ENCODE measurements around the gene CNTLN.

Gene CNTLN

DNA sequence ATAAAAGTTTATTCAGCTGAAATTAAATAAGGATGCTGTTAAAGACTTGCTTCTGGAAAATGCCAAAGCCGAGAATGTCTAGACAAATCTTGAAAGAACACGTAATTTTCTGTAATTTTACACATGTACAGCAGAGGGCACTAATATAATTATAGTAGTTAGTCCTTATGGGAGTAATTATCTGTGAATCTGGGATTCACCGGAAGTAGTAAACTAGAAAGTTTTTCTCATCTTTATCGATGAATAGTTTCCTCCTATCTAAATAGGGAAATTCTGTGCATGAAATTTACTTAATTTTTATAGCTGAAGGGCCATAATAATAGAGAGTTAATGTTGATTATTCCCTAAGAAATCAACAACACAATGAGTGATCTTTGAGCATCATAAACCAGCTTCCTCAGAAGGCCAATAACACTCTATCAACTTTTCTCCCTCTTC, 18.4 kb upstream of the CNTLN start:
- TF ChIP-seq TEAD4 (IDR thresholded peaks at IDR 0.05) (no peak), RAD21 (IDR thresholded peaks at IDR 0.05; ENCODE audit: low read depth) (peak; percentile 63)

DNA sequence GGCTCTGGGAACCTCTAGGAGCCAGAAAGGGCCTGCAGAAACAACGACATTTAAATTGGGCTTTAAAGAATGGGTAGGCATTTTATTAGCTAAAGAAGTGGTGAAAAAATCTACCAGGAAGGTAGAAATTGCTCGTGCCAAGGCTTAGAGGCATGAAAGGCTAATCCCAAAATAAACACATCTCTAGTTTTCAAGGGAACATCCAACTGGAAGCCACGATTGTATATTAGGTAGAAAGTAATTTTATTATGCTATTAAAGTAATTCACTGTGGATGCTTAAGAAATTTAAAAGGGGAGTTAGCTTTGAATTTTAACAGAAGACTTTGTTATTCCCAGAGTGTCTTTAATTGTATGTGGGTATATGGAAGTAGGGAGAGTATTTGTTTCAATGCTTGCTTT, 17.5 kb upstream of the CNTLN start:
- no peak for TF ChIP-seq TAF1 (IDR thresholded peaks at IDR 0.05; ENCODE audit: low read depth)
- TF ChIP-seq TEAD4 (IDR thresholded peaks at IDR 0.05) = no peak
- TF ChIP-seq, protein P1, sequence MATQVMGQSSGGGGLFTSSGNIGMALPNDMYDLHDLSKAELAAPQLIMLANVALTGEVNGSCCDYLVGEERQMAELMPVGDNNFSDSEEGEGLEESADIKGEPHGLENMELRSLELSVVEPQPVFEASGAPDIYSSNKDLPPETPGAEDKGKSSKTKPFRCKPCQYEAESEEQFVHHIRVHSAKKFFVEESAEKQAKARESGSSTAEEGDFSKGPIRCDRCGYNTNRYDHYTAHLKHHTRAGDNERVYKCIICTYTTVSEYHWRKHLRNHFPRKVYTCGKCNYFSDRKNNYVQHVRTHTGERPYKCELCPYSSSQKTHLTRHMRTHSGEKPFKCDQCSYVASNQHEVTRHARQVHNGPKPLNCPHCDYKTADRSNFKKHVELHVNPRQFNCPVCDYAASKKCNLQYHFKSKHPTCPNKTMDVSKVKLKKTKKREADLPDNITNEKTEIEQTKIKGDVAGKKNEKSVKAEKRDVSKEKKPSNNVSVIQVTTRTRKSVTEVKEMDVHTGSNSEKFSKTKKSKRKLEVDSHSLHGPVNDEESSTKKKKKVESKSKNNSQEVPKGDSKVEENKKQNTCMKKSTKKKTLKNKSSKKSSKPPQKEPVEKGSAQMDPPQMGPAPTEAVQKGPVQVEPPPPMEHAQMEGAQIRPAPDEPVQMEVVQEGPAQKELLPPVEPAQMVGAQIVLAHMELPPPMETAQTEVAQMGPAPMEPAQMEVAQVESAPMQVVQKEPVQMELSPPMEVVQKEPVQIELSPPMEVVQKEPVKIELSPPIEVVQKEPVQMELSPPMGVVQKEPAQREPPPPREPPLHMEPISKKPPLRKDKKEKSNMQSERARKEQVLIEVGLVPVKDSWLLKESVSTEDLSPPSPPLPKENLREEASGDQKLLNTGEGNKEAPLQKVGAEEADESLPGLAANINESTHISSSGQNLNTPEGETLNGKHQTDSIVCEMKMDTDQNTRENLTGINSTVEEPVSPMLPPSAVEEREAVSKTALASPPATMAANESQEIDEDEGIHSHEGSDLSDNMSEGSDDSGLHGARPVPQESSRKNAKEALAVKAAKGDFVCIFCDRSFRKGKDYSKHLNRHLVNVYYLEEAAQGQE (IDR thresholded peaks at IDR 0.05; ENCODE audit: low read depth) = no peak
- TF ChIP-seq EP300 (IDR thresholded peaks at IDR 0.05; ENCODE audit: borderline replicate concordance) = no peak

DNA sequence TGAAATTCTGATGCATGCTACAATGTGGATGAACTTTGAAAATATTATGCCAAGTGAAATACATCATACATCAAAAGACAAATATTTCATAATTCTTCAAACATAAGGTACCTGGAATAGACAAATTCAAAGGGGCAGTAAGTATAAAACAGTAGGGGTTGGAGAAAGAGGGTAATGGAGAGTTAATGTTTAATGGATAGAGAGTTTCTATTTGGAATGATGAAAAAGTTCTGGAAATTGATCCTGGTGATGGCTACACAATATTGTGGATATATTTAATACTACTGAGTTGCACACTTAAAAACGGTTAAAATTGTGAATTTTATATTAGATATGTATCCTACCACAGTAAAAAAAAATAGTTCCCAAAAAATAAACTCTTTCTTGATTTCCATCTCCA, 14.6 kb upstream of the CNTLN start:
- TF ChIP-seq EP300 (IDR thresholded peaks at IDR 0.05; ENCODE audit: borderline replicate concordance) (no peak), CEBPB (IDR thresholded peaks at IDR 0.05) (no peak), TAF1 (IDR thresholded peaks at IDR 0.05; ENCODE audit: low read depth) (no peak), CREB1 (IDR thresholded peaks at IDR 0.05; ENCODE audit: low read depth) (no peak), NFIC (IDR thresholded peaks at IDR 0.05) (no peak), ZBTB7A (IDR thresholded peaks at IDR 0.05; ENCODE audit: low read depth) (no peak), YY1 (IDR thresholded peaks at IDR 0.05; ENCODE audit: low read depth) (no peak), RAD21 (IDR thresholded peaks at IDR 0.05; ENCODE audit: low read depth) (no peak), TEAD4 (IDR thresholded peaks at IDR 0.05) (no peak), FOXM1 (IDR thresholded peaks at IDR 0.05; ENCODE audit: borderline replicate concordance, low read depth) (no peak), TCF12 (IDR thresholded peaks at IDR 0.05; ENCODE audit: low read depth) (no peak), EGR1 (IDR thresholded peaks at IDR 0.05) (no peak)
- TF ChIP-seq, protein P2, sequence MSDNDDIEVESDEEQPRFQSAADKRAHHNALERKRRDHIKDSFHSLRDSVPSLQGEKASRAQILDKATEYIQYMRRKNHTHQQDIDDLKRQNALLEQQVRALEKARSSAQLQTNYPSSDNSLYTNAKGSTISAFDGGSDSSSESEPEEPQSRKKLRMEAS (IDR thresholded peaks at IDR 0.05) = no peak
- TF ChIP-seq, protein P3, sequence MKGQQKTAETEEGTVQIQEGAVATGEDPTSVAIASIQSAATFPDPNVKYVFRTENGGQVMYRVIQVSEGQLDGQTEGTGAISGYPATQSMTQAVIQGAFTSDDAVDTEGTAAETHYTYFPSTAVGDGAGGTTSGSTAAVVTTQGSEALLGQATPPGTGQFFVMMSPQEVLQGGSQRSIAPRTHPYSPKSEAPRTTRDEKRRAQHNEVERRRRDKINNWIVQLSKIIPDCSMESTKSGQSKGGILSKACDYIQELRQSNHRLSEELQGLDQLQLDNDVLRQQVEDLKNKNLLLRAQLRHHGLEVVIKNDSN (IDR thresholded peaks at IDR 0.05) = no peak
- TF ChIP-seq, protein P1 (IDR thresholded peaks at IDR 0.05; ENCODE audit: low read depth) = no peak

DNA sequence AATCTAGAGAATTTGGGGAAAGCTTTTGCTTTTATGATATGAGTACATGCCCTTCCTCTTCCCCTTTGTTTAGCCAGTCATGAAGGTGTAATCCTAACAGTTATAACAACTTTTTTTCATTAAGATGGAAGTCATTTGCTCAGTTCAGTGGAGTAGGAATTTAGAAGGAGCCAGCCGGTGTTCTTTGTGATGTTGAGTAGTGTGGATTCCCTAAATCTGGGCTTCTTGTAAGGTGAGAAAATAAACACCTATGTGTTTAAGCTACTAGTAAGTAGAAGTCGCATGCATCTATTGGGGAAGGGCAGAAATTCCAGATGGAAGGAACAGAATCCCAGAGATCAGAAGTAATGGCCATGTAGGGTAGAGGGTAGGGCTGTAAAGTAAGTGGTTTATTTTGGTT, 13.6 kb upstream of the CNTLN start:
- no peak for TF ChIP-seq TAF1 (IDR thresholded peaks at IDR 0.05; ENCODE audit: low read depth)
- TF ChIP-seq RAD21 (IDR thresholded peaks at IDR 0.05; ENCODE audit: low read depth) = no peak
- TF ChIP-seq CREB1 (IDR thresholded peaks at IDR 0.05; ENCODE audit: low read depth) = no peak
- TF ChIP-seq, protein P3 (IDR thresholded peaks at IDR 0.05) = no peak
- no peak for TF ChIP-seq EP300 (IDR thresholded peaks at IDR 0.05; ENCODE audit: borderline replicate concordance)
- no peak for TF ChIP-seq CEBPB (IDR thresholded peaks at IDR 0.05)
- TF ChIP-seq, protein P2 (IDR thresholded peaks at IDR 0.05) = no peak
- TF ChIP-seq EGR1 (IDR thresholded peaks at IDR 0.05) = no peak
- TF ChIP-seq, protein P1 (IDR thresholded peaks at IDR 0.05; ENCODE audit: low read depth) = no peak
- TF ChIP-seq YY1 (IDR thresholded peaks at IDR 0.05; ENCODE audit: low read depth) = no peak

DNA sequence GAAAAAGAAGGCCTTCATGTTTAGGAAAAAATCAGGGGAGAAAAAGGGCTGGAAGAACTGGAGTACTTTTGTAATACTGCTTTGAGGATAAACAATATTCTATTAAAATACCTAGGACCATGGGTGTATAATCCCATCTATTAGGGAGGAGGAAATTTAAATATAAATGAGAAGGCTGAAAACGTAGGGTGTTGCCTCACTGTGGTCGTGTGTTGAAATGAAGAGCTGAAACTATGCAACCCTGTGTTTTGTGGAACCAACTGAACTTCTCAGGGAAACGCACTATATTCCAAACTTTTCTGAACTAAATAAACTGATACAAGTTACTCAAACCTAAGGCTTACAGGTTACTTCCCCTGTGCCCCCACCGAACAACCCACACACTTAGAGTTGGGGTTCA, 4.5 kb upstream of the CNTLN start:
- TF ChIP-seq TAF1 (IDR thresholded peaks at IDR 0.05; ENCODE audit: low read depth) = no peak
- no peak for TF ChIP-seq TCF12 (IDR thresholded peaks at IDR 0.05; ENCODE audit: low read depth)
- no peak for TF ChIP-seq FOXM1 (IDR thresholded peaks at IDR 0.05; ENCODE audit: borderline replicate concordance, low read depth)

Measured in Ishikawa (cell line).